Mesenchymal stem cell (in vitro differentiated cells and primary cell): ENCODE results near the gene CACNG4.

Source experiments
- DNase-seq: peaks from one replicate; pipeline ENCODE4 v3.0.0-alpha.2; 2013
- H2AFZ ChIP-seq: one replicate; pipeline ENCODE4 v1.6.1; 2013; ENCODE audit warnings: low read depth, mild to moderate bottlenecking, control low read depth, inconsistent platforms, low read length, moderate library complexity
- H2AK5ac ChIP-seq: 2 replicates; pipeline ENCODE4 v1.6.1; 2013; ENCODE audit warnings: low read length, moderate library complexity, mild to moderate bottlenecking, inconsistent platforms; ENCODE audit not compliant: severe bottlenecking
- H2BK120ac ChIP-seq: one replicate; pipeline ENCODE4 v1.6.1; 2013; ENCODE audit warnings: low read depth, mild to moderate bottlenecking, inconsistent platforms, low read length, moderate library complexity
- H2BK12ac ChIP-seq, 2 experiments: one replicate each; pipeline ENCODE4 v1.6.1; 2013; ENCODE audit warnings: inconsistent platforms in 2 of 2, low read length in 2 of 2, mild to moderate bottlenecking in 2 of 2, moderate library complexity in 2 of 2, control low read depth in 1 of 2
- H2BK15ac ChIP-seq: one replicate; pipeline ENCODE4 v1.6.1; 2013; ENCODE audit warnings: mild to moderate bottlenecking, low read depth, inconsistent platforms; ENCODE audit not compliant: poor library complexity, severe bottlenecking
- H2BK5ac ChIP-seq: 2 replicates; pipeline ENCODE4 v1.6.1; 2013; ENCODE audit warnings: low read depth, mild to moderate bottlenecking, low read length, control low read depth, inconsistent platforms; ENCODE audit not compliant: poor library complexity, severe bottlenecking
- H3K14ac ChIP-seq, 2 experiments: one replicate each; pipeline ENCODE4 v1.6.1; 2013; ENCODE audit warnings: inconsistent platforms in 2 of 2, low read length in 2 of 2, control low read depth in 1 of 2, mild to moderate bottlenecking in 1 of 2, moderate library complexity in 1 of 2
- H3K18ac ChIP-seq, 2 experiments: one replicate each; pipeline ENCODE4 v1.6.1; 2013; ENCODE audit warnings: inconsistent platforms in 2 of 2, low read length in 2 of 2, control low read depth in 1 of 2, low read depth in 1 of 2, mild to moderate bottlenecking in 1 of 2
- H3K23ac ChIP-seq, 2 experiments: one replicate each; pipeline ENCODE4 v1.6.1; 2013; ENCODE audit warnings: inconsistent platforms in 2 of 2, low read length in 2 of 2, mild to moderate bottlenecking in 2 of 2, moderate library complexity in 2 of 2, control low read depth in 1 of 2
- H3K27ac ChIP-seq: 2 replicates; pipeline ENCODE4 v1.5.1; 2013; ENCODE audit warnings: mild to moderate bottlenecking, moderate library complexity, low read length, control low read depth, inconsistent platforms; ENCODE audit not compliant: poor library complexity, severe bottlenecking
- H3K27me3 ChIP-seq, 2 experiments: 2 replicates each; pipeline versions ENCODE4 v1.6.1 to v1.7.0; 2013; ENCODE audit warnings: low read length in 2 of 2, mild to moderate bottlenecking in 2 of 2, moderate library complexity in 2 of 2, control low read depth in 1 of 2, inconsistent platforms in 1 of 2; ENCODE audit not compliant: control insufficient read depth in 1 of 2, insufficient read depth in 1 of 2
- H3K36me3 ChIP-seq, 2 experiments: 2 replicates each; pipeline versions ENCODE4 v1.6.1 to v1.7.0; 2013; ENCODE audit warnings: low read length in 2 of 2, control low read depth in 1 of 2, inconsistent platforms in 1 of 2, low read depth in 1 of 2, mild to moderate bottlenecking in 1 of 2; ENCODE audit not compliant: insufficient read depth in 2 of 2, control insufficient read depth in 1 of 2
- H3K4ac ChIP-seq, 2 experiments: one replicate each; pipeline ENCODE4 v1.6.1; 2013; ENCODE audit warnings: inconsistent platforms in 2 of 2, low read length in 2 of 2, mild to moderate bottlenecking in 2 of 2, moderate library complexity in 2 of 2, control low read depth in 1 of 2, low read depth in 1 of 2
- H3K4me1 ChIP-seq: 2 replicates; pipeline ENCODE4 v1.6.1; 2013; ENCODE audit warnings: low read depth, low read length, control low read depth; ENCODE audit not compliant: control insufficient read depth, insufficient read depth
- H3K4me2 ChIP-seq: 2 replicates; pipeline ENCODE4 v1.6.1; 2013; ENCODE audit warnings: low read length, mild to moderate bottlenecking, inconsistent platforms; ENCODE audit not compliant: poor library complexity, severe bottlenecking
- H3K4me3 ChIP-seq, 2 experiments: 2 replicates each; pipeline versions ENCODE4 v1.5.1 to v1.7.0; 2013; ENCODE audit warnings: low read length in 2 of 2, mild to moderate bottlenecking in 2 of 2, control low read depth in 1 of 2, low read depth in 1 of 2; ENCODE audit not compliant: insufficient read depth in 1 of 2
- H3K79me1 ChIP-seq: replicated peaks from 2 replicates; pipeline ENCODE4 v1.6.1; 2013; ENCODE audit warnings: mild to moderate bottlenecking, control low read depth, low read length, inconsistent platforms; ENCODE audit not compliant: poor library complexity, severe bottlenecking
- H3K9ac ChIP-seq: 2 replicates; pipeline ENCODE4 v1.7.0; 2013; ENCODE audit warnings: mild to moderate bottlenecking, low read length, moderate library complexity
- H3K9me3 ChIP-seq: 2 replicates; pipeline ENCODE4 v1.7.0; 2013; ENCODE audit warnings: mild to moderate bottlenecking, low read length; ENCODE audit not compliant: control insufficient read depth
- H4K8ac ChIP-seq: one replicate; pipeline ENCODE4 v1.6.1; 2013; ENCODE audit warnings: inconsistent platforms, mild to moderate bottlenecking, low read length, moderate library complexity
- H4K91ac ChIP-seq: one replicate; pipeline ENCODE4 v1.6.1; 2013; ENCODE audit warnings: mild to moderate bottlenecking, low read length, inconsistent platforms
- WGBS: methylation state at CpG from one replicate; pipeline ENCODE4 v1.1.7; 2013; ENCODE audit warnings: mixed read lengths; 5-methylcytosine and 5-hydroxymethylcytosine counted together

Gene CACNG4

GRCh38 chr17:66975188-66975587 is 10.7 kb downstream of the CACNG4 start:
- Histone ChIP-seq H3K79me1 (no peaks in the 10 kb centered on the region), H3K14ac (no peak overlapping the region), H3K4me1 (no peaks in the 10 kb centered on the region), H2BK12ac (no peak overlapping the region), H3K9ac (no peak overlapping the region), H3K27me3 (peaks cover 69 to 81% of the 10 kb centered on the region in 2 experiments), H4K8ac (no peak overlapping the region), H3K23ac (no peak overlapping the region), H3K9me3 (no peaks in the 10 kb centered on the region), H3K4me2 (no peak overlapping the region), H2AFZ (no peak overlapping the region), H3K18ac (no peak overlapping the region), H3K36me3 (no peaks in the 10 kb centered on the region), H3K4me3 (no peak overlapping the region), H2BK120ac (no peak overlapping the region), H2BK15ac (no peak overlapping the region), H4K91ac (no peak overlapping the region), H2BK5ac (no peak overlapping the region), H2AK5ac (no peak overlapping the region), H3K4ac (no peak overlapping the region), H3K27ac (no peak overlapping the region)
- 82% methylated on average over 3 of the region's 3 CpGs for WGBS
- no peak for DNase-seq

DNA sequence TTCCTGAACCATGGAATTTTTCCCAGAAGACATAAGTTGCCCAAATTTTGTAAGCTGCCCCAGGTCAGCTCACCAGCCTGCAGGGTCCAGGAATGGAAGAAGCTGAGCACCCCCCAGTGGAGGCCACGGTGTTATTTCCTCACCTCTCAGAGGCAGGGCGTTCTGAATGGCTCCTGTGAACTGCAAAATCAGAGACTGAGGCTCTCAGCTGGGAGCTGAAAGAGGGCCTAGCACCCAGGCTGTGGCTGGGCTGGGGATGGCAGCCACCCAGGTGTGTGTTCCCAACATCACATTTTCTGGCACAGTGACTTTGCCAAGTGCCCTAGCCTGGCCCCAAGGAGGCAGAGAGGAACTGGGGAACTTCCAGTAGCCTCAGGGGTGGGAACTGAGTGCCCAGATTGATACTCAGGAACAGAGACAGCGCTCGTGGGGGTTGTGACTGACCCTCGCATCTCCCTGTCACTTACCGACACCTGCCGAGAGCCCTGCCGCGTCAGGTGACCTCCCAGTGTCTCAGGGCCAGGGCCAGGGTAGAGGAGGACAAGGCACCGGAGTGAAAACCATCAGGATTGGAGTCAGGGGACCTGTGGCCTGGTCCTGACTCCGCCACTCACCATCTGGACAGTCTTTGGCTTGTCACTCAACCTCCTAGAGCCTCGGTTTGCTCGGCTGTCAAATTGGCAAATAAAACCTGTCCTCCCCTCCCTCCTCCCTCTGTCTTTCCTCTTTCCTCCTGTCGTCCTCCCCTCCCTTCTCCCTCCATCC is 11.3 kb downstream of the CACNG4 start:
- H2BK15ac ChIP-seq, result no peak overlapping the region
- no peaks in the 10 kb centered on the region for H3K9me3 ChIP-seq
- H2BK12ac ChIP-seq, result no peak overlapping the region
- H2BK5ac ChIP-seq, result no peak overlapping the region
- H3K4me3 ChIP-seq, result no peak overlapping the region
- no peak overlapping the region for H3K27ac ChIP-seq
- H3K9ac ChIP-seq, result no peak overlapping the region
- no peak overlapping the region for H2BK120ac ChIP-seq
- no peak overlapping the region for H3K4me2 ChIP-seq
- H3K23ac ChIP-seq, result no peak overlapping the region
- H3K14ac ChIP-seq, result no peak overlapping the region
- H3K4ac ChIP-seq, result no peak overlapping the region
- no peak overlapping the region for H3K18ac ChIP-seq
- no peaks in the 10 kb centered on the region for H3K36me3 ChIP-seq
- 75% methylated on average over 14 of the region's 14 CpGs for WGBS
- no peak overlapping the region for H4K8ac ChIP-seq
- peaks cover 63 to 75% of the 10 kb centered on the region in 2 experiments for H3K27me3 ChIP-seq
- DNase-seq, result no peak
- H3K4me1 ChIP-seq, result no peaks in the 10 kb centered on the region
- no peak overlapping the region for H2AFZ ChIP-seq
- no peak overlapping the region for H4K91ac ChIP-seq
- H2AK5ac ChIP-seq, result no peak overlapping the region
- no peaks in the 10 kb centered on the region for H3K79me1 ChIP-seq

- Histone ChIP-seq H2BK15ac (no peak overlapping the region), H3K9me3 (no peaks in the 10 kb centered on the region), H2BK120ac (no peak overlapping the region), H3K14ac (no peak overlapping the region), H3K4me1 (no peaks in the 10 kb centered on the region), H2AK5ac (no peak overlapping the region), H3K27me3 (peaks cover 58 to 75% of the 10 kb centered on the region in 2 experiments), H3K4me2 (no peak overlapping the region), H3K23ac (no peak overlapping the region), H3K27ac (no peak overlapping the region), H3K79me1 (no peaks in the 10 kb centered on the region), H3K36me3 (no peaks in the 10 kb centered on the region), H3K4ac (no peak overlapping the region), H4K91ac (no peak overlapping the region), H2AFZ (no peak overlapping the region), H2BK5ac (no peak overlapping the region), H3K4me3 (no peak overlapping the region), H3K9ac (no peak overlapping the region), H2BK12ac (no peak overlapping the region), H3K18ac (no peak overlapping the region), H4K8ac (no peak overlapping the region)
- WGBS, result 72% methylated on average over 2 of the region's 2 CpGs
- DNase-seq, result no peak
Measured at GRCh38 chr17:66976379-66976663, 11.8 kb downstream of the CACNG4 start.

DNA sequence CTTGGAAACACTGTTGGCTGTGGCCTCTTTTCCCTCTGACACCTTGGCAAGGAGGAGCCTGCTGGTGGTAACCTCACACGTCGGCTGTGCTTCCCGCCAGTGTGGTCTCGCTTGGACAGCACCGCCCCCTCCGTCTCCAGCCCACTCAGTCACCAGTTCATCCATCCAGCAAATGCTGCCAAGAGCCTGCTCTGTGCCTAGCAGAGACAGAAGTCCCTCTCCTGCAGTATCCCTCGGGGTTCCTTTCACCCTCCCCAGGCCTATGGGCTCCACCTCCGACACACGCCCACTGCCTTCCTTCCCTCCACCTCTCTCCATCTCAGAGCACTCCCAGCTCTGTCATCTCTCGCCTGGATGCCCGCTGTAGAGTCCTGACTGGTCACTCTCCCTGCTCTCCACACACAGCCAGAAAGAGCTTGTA is 12.3 kb downstream of the CACNG4 start:
- H3K9me3 ChIP-seq, result no peaks in the 10 kb centered on the region
- no peak overlapping the region for H2AK5ac ChIP-seq
- no peak overlapping the region for H3K14ac ChIP-seq
- no peak overlapping the region for H3K9ac ChIP-seq
- no peak overlapping the region for H3K27ac ChIP-seq
- H3K36me3 ChIP-seq, result no peaks in the 10 kb centered on the region
- WGBS, result 82% methylated on average over 11 of the region's 11 CpGs
- H3K18ac ChIP-seq, result no peak overlapping the region
- peaks cover 53 to 75% of the 10 kb centered on the region in 2 experiments for H3K27me3 ChIP-seq
- no peak for DNase-seq
- no peaks in the 10 kb centered on the region for H3K79me1 ChIP-seq
- H3K4me1 ChIP-seq, result no peaks in the 10 kb centered on the region
- no peak overlapping the region for H2BK12ac ChIP-seq
- H2AFZ ChIP-seq, result no peak overlapping the region
- no peak overlapping the region for H3K23ac ChIP-seq
- H3K4me2 ChIP-seq, result no peak overlapping the region
- no peak overlapping the region for H2BK15ac ChIP-seq
- H3K4ac ChIP-seq, result no peak overlapping the region
- no peak overlapping the region for H2BK5ac ChIP-seq
- no peak overlapping the region for H2BK120ac ChIP-seq
- H4K91ac ChIP-seq, result no peak overlapping the region
- H4K8ac ChIP-seq, result no peak overlapping the region
- no peak overlapping the region for H3K4me3 ChIP-seq
